ENCODE data around the gene GRIFIN. TPM values are rescaled to one million over a fixed set of nuclear protein-coding genes. Genes with fewer than 3 reads are reported as not detected.

Gene GRIFIN
- total and polyA plus RNA-seq, 7 experiments from 2014 or later: not detected

DNA sequence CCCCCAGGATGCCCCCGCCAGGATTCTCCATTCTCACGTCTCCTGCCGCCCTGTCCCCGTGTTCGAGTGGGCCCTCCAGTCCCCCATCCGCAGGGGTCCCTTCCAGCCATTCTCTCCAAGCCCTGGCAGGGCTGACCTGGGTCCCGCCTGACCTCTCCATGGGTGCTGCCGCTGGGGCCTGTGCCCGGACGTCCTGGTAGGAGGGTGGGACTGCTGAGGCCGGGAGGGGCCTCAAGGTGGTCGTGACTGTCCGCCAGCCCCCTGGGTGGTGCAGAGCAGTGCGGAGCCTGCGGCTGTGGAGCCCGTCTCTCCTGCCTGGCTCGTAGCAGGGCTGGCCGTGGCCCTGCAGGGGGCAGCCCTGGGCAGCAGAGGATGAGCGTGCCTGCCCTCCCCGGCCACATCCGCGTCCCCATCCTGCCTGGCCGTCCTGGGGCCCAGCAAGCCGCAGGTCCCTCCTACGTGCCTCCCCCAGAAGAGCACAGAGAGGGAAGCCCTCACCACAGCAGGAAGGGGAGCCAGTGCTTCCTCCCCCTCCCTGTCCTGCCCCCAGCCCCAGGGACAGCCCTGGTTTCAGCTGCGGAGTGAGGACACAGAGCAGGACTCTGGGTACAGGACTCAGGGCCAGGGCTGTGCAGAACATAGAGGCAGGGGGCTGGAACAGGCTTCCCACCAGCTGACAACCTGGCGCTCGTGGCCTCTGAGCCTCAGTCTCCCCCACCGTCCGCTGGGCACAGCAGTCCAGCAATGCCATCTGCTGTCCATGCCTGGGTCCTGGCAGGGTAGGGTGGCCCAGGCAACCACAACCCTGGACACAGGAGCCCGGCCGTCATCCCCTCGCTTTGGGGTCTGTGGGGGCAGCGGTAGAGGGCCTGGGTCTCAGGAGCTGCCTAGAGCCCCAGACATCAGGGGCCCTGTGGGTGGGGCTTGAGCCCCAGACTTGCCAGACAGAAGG, 1.5 kb upstream of the GRIFIN start:
- peak overlapping the region in 1 of 9 donors; percentile 33 for H3K27ac Mint-ChIP-seq
- Histone ChIP-seq H3K27ac (ENCODE audit: low read depth, low read length) (no peak overlapping the region), H3K4me3 (ENCODE audit: low read length) (no peak overlapping the region), H3K36me3 (ENCODE audit: control insufficient read depth in 2 of 3, insufficient read depth in 3 of 3, low read length in 3 of 3) (no peaks in the 10 kb centered on the region), H3K27me3 (ENCODE audit: control insufficient read depth in 2 of 2, insufficient read depth in 2 of 2, low read length in 2 of 2) (no peaks in the 10 kb centered on the region), H3K4me1 (ENCODE audit: control insufficient read depth in 2 of 2, insufficient read depth in 2 of 2, low read length in 2 of 2) (peaks cover 7 to 13% of the 10 kb centered on the region in 2 donors), H3K9me3 (ENCODE audit: control insufficient read depth in 2 of 3, low read length in 3 of 3) (peaks cover 0 to 2% (median 0%) of the 10 kb centered on the region in 3 experiments)
- ChIA-PET POLR2A (interaction anchor here (0.9 kb wide), 1 partner anchor 52 kb away, joined by 3 read pairs; no protein-coding TSS in a partner anchor), CTCF (interaction anchor here (0.6 to 1.8 kb wide), 7 partner anchors 26 to 137 kb away, joined by 3 to 6 read pairs (median 3); no protein-coding TSS in a partner anchor)
- peaks cover 0 to 10% (median 0%) of the 10 kb centered on the region in 7 donors for H3K4me1 Mint-ChIP-seq
- peak overlapping the region in 1 of 10 donors; percentile 38 for H3K4me3 Mint-ChIP-seq
- H3K36me3 Mint-ChIP-seq: no peaks in the 10 kb centered on the region
- ATAC-seq (peak; percentile 94), DNase-seq (peak; percentile 30 to 75 (median 61))
- H3K9me3 Mint-ChIP-seq: peaks cover 0 to 3% (median 0%) of the 10 kb centered on the region in 11 donors
- intact Hi-C loops (cut with micrococcal nuclease): loop anchor here (1.0 to 5.0 kb wide), 6 partner anchors 32 to 232 kb away; partner anchors contain the start of genes BRAT1 (in 1 of the 2), IQCE (in 1 of the 2) and LFNG (in 1 of the 2)
- peaks cover 0 to 3% (median 0%) of the 10 kb centered on the region in 5 donors for H3K27me3 Mint-ChIP-seq

DNA sequence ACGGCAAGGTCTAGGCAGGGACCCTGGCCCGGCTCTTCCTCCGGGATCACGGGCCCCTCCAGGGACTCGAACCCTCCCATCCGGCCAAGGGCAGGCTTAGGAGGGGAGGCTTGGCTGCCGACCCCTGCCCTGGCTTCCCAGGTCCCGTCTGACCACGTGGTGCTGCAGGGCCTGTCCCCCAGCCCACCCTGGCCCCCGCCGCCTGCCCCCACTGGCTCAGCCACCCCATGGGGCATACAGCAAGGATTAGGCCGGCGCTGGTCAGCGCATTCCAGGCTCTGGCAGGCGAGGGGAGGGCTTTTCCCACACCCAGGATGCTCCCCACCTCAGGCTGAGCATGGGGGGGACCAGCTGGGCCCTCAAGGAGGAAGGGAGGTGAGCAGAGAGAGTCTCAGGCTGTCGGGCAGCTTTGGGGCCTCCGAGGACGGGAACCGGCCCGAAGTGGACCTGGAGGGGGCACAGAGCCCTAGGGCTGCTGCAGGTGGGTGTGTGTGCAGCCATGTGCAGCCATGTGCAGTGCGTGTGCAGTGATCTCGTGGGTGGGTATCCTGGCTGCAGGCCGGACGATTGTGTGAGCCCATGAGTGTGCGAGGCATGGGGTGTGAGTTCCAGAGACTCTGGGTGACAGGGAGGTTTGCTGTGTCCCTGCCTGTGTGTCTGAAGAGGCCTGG, 713 bp upstream of the GRIFIN start:
- intact Hi-C loops (cut with micrococcal nuclease): loop anchor here (1.0 to 5.0 kb wide), 6 partner anchors 32 to 232 kb away; partner anchors contain the start of genes BRAT1 (in 1 of the 2), IQCE (in 1 of the 2) and LFNG (in 1 of the 2)
- POLR2A ChIA-PET: no interaction called here

GRCh38 chr7:2475678-2476015, 551 bp downstream of the GRIFIN start:
- POLR2A ChIA-PET: interaction anchor here (0.6 kb wide), 1 partner anchor 47 kb away, joined by 3 read pairs; no protein-coding TSS in a partner anchor
- Mint-ChIP-seq H3K4me1 (peaks cover 0 to 10% (median 0%) of the 10 kb centered on the region in 7 donors), H3K27ac (no peak overlapping the region), H3K27me3 (peaks cover 0 to 4% (median 0%) of the 10 kb centered on the region in 5 donors), H3K4me3 (no peak overlapping the region), H3K9me3 (no peaks in the 10 kb centered on the region), H3K36me3 (no peaks in the 10 kb centered on the region)
- H3K36me3 ChIP-seq (ENCODE audit: control insufficient read depth in 2 of 3, insufficient read depth in 3 of 3, low read length in 3 of 3): no peaks in the 10 kb centered on the region
- no peak for DNase-seq
- no peaks in the 10 kb centered on the region for H3K27me3 ChIP-seq (ENCODE audit: control insufficient read depth in 2 of 2, insufficient read depth in 2 of 2, low read length in 2 of 2)
- H3K4me3 ChIP-seq (ENCODE audit: low read length): no peak overlapping the region
- CTCF ChIA-PET: no interaction called here
- intact Hi-C loops (cut with micrococcal nuclease): loop anchor here in 1 of 2 donors (5.0 kb wide), 2 partner anchors 47 to 82 kb away; partner anchors contain the start of genes BRAT1 and IQCE
- H3K27ac ChIP-seq (ENCODE audit: low read depth, low read length): no peak overlapping the region
- H3K9me3 ChIP-seq (ENCODE audit: control insufficient read depth in 2 of 3, low read length in 3 of 3): no peaks in the 10 kb centered on the region
- peaks cover 7 to 13% of the 10 kb centered on the region in 2 donors for H3K4me1 ChIP-seq (ENCODE audit: control insufficient read depth in 2 of 2, insufficient read depth in 2 of 2, low read length in 2 of 2)
- no peak for ATAC-seq

More for the DNA sequence above, 713 bp upstream of the GRIFIN start:
- H3K4me1 Mint-ChIP-seq: peaks cover 0 to 10% (median 0%) of the 10 kb centered on the region in 7 donors
- no peaks in the 10 kb centered on the region for H3K9me3 ChIP-seq (ENCODE audit: control insufficient read depth in 2 of 3, low read length in 3 of 3)
- no peak overlapping the region for H3K27ac ChIP-seq (ENCODE audit: low read depth, low read length)
- H3K27me3 Mint-ChIP-seq: peaks cover 0 to 3% (median 0%) of the 10 kb centered on the region in 5 donors
- H3K4me1 ChIP-seq (ENCODE audit: control insufficient read depth in 2 of 2, insufficient read depth in 2 of 2, low read length in 2 of 2): peaks cover 7 to 13% of the 10 kb centered on the region in 2 donors
- H3K27ac Mint-ChIP-seq: no peak overlapping the region
- no peaks in the 10 kb centered on the region for H3K9me3 Mint-ChIP-seq
- no peak overlapping the region for H3K4me3 Mint-ChIP-seq
- DNase-seq: no peak
- no peaks in the 10 kb centered on the region for H3K36me3 Mint-ChIP-seq
- no peaks in the 10 kb centered on the region for H3K27me3 ChIP-seq (ENCODE audit: control insufficient read depth in 2 of 2, insufficient read depth in 2 of 2, low read length in 2 of 2)
- ATAC-seq: no peak
- CTCF ChIA-PET: no interaction called here
- no peak overlapping the region for H3K4me3 ChIP-seq (ENCODE audit: low read length)
- no peaks in the 10 kb centered on the region for H3K36me3 ChIP-seq (ENCODE audit: control insufficient read depth in 2 of 3, insufficient read depth in 3 of 3, low read length in 3 of 3)

- Mint-ChIP-seq H3K27me3 (peaks cover 0 to 7% (median 0%) of the 10 kb centered on the region in 5 donors), H3K4me3 (no peak overlapping the region), H3K27ac (no peak overlapping the region), H3K36me3 (no peaks in the 10 kb centered on the region), H3K9me3 (no peaks in the 10 kb centered on the region), H3K4me1 (peaks cover 0 to 10% (median 0%) of the 10 kb centered on the region in 7 donors)
- no peaks in the 10 kb centered on the region for H3K27me3 ChIP-seq (ENCODE audit: control insufficient read depth in 2 of 2, insufficient read depth in 2 of 2, low read length in 2 of 2)
- DNase-seq (no peak), ATAC-seq (no peak)
- CTCF ChIA-PET: no interaction called here
- peaks cover 7 to 13% of the 10 kb centered on the region in 2 donors for H3K4me1 ChIP-seq (ENCODE audit: control insufficient read depth in 2 of 2, insufficient read depth in 2 of 2, low read length in 2 of 2)
- intact Hi-C loops (cut with micrococcal nuclease): loop anchor here in 1 of 2 donors (5.0 kb wide), 2 partner anchors 47 to 82 kb away; partner anchors contain the start of genes BRAT1 and IQCE
- H3K36me3 ChIP-seq (ENCODE audit: control insufficient read depth in 2 of 3, insufficient read depth in 3 of 3, low read length in 3 of 3): no peaks in the 10 kb centered on the region
- no peaks in the 10 kb centered on the region for H3K9me3 ChIP-seq (ENCODE audit: control insufficient read depth in 2 of 3, low read length in 3 of 3)
- POLR2A ChIA-PET: interaction anchor here (0.6 to 1.1 kb wide), 2 partner anchors 36 to 47 kb away, joined by 3 read pairs; no protein-coding TSS in a partner anchor
- H3K4me3 ChIP-seq (ENCODE audit: low read length): no peak overlapping the region
- no peak overlapping the region for H3K27ac ChIP-seq (ENCODE audit: low read depth, low read length)
Observed at GRCh38 chr7:2474813-2475677, 1.2 kb downstream of the GRIFIN start.

GRCh38 chr7:2474224-2474623, 2.0 kb downstream of the GRIFIN start:
- Histone ChIP-seq H3K36me3 (ENCODE audit: control insufficient read depth in 2 of 3, insufficient read depth in 3 of 3, low read length in 3 of 3) (no peaks in the 10 kb centered on the region), H3K4me3 (ENCODE audit: low read length) (no peak overlapping the region), H3K27me3 (ENCODE audit: control insufficient read depth in 2 of 2, insufficient read depth in 2 of 2, low read length in 2 of 2) (no peaks in the 10 kb centered on the region), H3K27ac (ENCODE audit: low read depth, low read length) (no peak overlapping the region), H3K4me1 (ENCODE audit: control insufficient read depth in 2 of 2, insufficient read depth in 2 of 2, low read length in 2 of 2) (peaks cover 7 to 13% of the 10 kb centered on the region in 2 donors), H3K9me3 (ENCODE audit: control insufficient read depth in 2 of 3, low read length in 3 of 3) (no peaks in the 10 kb centered on the region)
- no peak overlapping the region for H3K4me3 Mint-ChIP-seq
- no peaks in the 10 kb centered on the region for H3K9me3 Mint-ChIP-seq
- H3K4me1 Mint-ChIP-seq: peaks cover 0 to 10% (median 0%) of the 10 kb centered on the region in 7 donors
- H3K36me3 Mint-ChIP-seq: no peaks in the 10 kb centered on the region
- H3K27ac Mint-ChIP-seq: no peak overlapping the region
- intact Hi-C loops (cut with micrococcal nuclease): no loop called here
- ChIA-PET CTCF (no interaction called here), POLR2A (interaction anchor here (1.1 kb wide), 1 partner anchor 37 kb away, joined by 3 read pairs; no protein-coding TSS in a partner anchor)
- peaks cover 0 to 10% (median 4%) of the 10 kb centered on the region in 5 donors for H3K27me3 Mint-ChIP-seq
- ATAC-seq: no peak
- DNase-seq: no peak
